ENCODE results near the gene PCBP3.

GRCh38 chr21:45699251-45699942 is 55.9 kb downstream of the PCBP3 start:
- TF ChIP-seq TAF1 (IDR thresholded peaks at IDR 0.05; ENCODE audit: low read depth, low read length): no peak
- no peak for TF ChIP-seq POLR2A (IDR thresholded peaks at IDR 0.05; ENCODE audit: control extremely low read depth in 1 of 2, low read depth in 2 of 2, low read length in 2 of 2)
- no peak for TF ChIP-seq YY1 (IDR thresholded peaks at IDR 0.05; ENCODE audit: low read depth, low read length)
- TF ChIP-seq CTCF (IDR thresholded peaks at IDR 0.05; ENCODE audit: control extremely low read depth in 1 of 3, insufficient read depth in 1 of 3, low read depth in 1 of 3, low read length in 3 of 3): no peak
- TF ChIP-seq EP300 (IDR thresholded peaks at IDR 0.05; ENCODE audit: borderline replicate concordance in 1 of 2, low read depth in 2 of 2, low read length in 2 of 2): no peak
- TF ChIP-seq EZH2 (IDR thresholded peaks at IDR 0.05; ENCODE audit: low read depth, low read length, severe bottlenecking): no peak
